HFF-Myc (cell line): ENCODE measurements around the gene PRPSAP1.

Experiments used
- DNase-seq: peaks from one replicate; pipeline ENCODE4 v3.0.0-alpha.2; 2011; ENCODE audit warnings: low read depth; ENCODE audit errors: extremely low read depth
- H3K4me3 ChIP-seq: replicated peaks from 2 replicates; pipeline ENCODE4 v1.5.1; 2011; ENCODE audit warnings: low read depth, mild to moderate bottlenecking, control low read depth, low read length
- TF ChIP-seq, protein P1 (sequence below): IDR thresholded peaks from 2 replicates; pipeline ENCODE4 v1.5.1; 2012; ENCODE audit warnings: mild to moderate bottlenecking, low read depth, low read length, control low read depth; ENCODE audit errors: missing control alignments

The PRPSAP1 gene

GRCh38 chr17:76333673-76334505 lies 19.8 kb downstream of the PRPSAP1 start:
- H3K4me3 ChIP-seq: no peak overlapping the region
- TF ChIP-seq, protein P1, sequence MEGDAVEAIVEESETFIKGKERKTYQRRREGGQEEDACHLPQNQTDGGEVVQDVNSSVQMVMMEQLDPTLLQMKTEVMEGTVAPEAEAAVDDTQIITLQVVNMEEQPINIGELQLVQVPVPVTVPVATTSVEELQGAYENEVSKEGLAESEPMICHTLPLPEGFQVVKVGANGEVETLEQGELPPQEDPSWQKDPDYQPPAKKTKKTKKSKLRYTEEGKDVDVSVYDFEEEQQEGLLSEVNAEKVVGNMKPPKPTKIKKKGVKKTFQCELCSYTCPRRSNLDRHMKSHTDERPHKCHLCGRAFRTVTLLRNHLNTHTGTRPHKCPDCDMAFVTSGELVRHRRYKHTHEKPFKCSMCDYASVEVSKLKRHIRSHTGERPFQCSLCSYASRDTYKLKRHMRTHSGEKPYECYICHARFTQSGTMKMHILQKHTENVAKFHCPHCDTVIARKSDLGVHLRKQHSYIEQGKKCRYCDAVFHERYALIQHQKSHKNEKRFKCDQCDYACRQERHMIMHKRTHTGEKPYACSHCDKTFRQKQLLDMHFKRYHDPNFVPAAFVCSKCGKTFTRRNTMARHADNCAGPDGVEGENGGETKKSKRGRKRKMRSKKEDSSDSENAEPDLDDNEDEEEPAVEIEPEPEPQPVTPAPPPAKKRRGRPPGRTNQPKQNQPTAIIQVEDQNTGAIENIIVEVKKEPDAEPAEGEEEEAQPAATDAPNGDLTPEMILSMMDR: no peak
- no peak for DNase-seq

- H3K4me3 ChIP-seq: no peak overlapping the region
- TF ChIP-seq, protein P1: no peak
- no peak for DNase-seq
Observed at GRCh38 chr17:76331083-76331482, 22.6 kb downstream of the PRPSAP1 start.

GRCh38 chr17:76329664-76330063 lies 24.1 kb downstream of the PRPSAP1 start:
- TF ChIP-seq, protein P1: no peak
- no peak for DNase-seq
- no peak overlapping the region for H3K4me3 ChIP-seq

GRCh38 chr17:76327696-76328095 lies 26.0 kb downstream of the PRPSAP1 start:
- TF ChIP-seq, protein P1: no peak
- no peak overlapping the region for H3K4me3 ChIP-seq
- no peak for DNase-seq

DNA sequence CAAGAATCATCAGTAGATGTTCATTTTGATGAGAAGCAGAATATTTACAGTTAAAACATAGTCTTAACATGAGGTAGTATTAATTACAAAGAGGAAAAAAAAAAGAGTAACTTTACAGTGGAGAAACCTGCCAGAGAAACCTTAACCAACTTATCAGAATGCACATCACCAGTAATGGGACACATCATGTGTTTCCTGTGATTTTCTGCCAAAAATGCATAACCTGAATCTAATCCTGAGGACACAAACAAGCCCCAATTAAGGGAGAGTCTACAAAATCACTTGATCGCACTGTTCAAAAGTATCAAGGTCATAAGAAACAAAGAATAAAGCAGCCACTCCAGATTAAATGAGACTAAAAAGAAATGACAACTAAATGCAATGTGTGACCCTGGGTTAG lies 27.4 kb downstream of the PRPSAP1 start:
- TF ChIP-seq, protein P1: no peak
- H3K4me3 ChIP-seq: no peak overlapping the region
- DNase-seq: no peak

DNA sequence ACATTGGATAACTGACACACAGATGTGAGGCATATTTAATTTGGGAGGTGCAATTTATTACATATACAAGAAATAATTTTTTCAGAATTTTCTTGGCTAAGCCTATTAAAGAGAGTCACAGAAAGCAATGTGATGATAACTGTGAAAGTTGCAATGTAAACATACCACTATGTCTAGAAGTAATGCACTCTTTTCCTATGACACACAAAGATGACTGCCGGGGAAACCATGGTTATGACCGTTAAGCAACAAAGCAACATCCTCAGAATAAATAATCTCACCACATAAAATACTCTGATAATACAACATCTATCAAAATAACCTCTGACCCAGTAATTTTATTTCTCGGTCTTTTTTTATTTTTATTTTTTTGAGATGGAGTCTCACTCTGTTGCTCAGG lies 35.1 kb downstream of the PRPSAP1 start:
- DNase-seq: no peak
- TF ChIP-seq, protein P1: no peak

More for the DNA sequence above, 35.1 kb downstream of the PRPSAP1 start:
- H3K4me3 ChIP-seq: no peak overlapping the region
